Colonic mucosa (tissue), 4 donors: ENCODE data around the gene CD14. TPM values are rescaled to one million over a fixed set of nuclear protein-coding genes. Genes with fewer than 3 reads are reported as not detected.
A peak's percentile ranks its signal among the peaks of the same experiment; 100 is the strongest.

Source experiments
- DNase-seq: peaks from one replicate; pipeline ENCODE4 v3.0.0-alpha.2; 2020
- H3K27ac ChIP-seq: fragments of 200-600 bp; one replicate; pipeline ENCODE4 v1.8.0; 2021
- H3K27me3 ChIP-seq: fragments of 200-600 bp; one replicate; pipeline ENCODE4 v1.8.0; 2021
- H3K36me3 ChIP-seq: fragments of 200-600 bp; one replicate; pipeline ENCODE4 v1.8.0; 2021
- H3K4me1 ChIP-seq: fragments of 200-600 bp; one replicate; pipeline ENCODE4 v1.8.0; 2021; ENCODE audit warnings: mild to moderate bottlenecking
- H3K4me3 ChIP-seq: fragments of 200-600 bp; one replicate; pipeline ENCODE4 v1.8.0; 2021
- H3K9ac ChIP-seq, 2 donors: one replicate each; pipeline ENCODE4 v1.7.0; 2013; ENCODE audit warnings: control low read depth in 2 of 2, low read depth in 2 of 2, low read length in 2 of 2
- H3K9me3 ChIP-seq: fragments of 200-600 bp; one replicate; pipeline ENCODE4 v1.8.0; 2021
- CTCF ChIP-seq: fragments of 200-600 bp; IDR thresholded peaks from one replicate; pipeline ENCODE4 v1.8.0; 2022; ENCODE audit warnings: antibody characterized with exemption, mild to moderate bottlenecking
- intact Hi-C: fragments of 100-400 bp; cut with DNase I; formaldehyde crosslinking; loops from one replicate; pipeline ENCODE4 v1.14.1; 2022
- total RNA-seq, 2 donors: library from RNA; stranded (reverse); fragmentation: NEBNext Ultra II Directional in 1 of 2; extraction: Animal tissue kit (Norgen Biotek cat#: 25700) in 1 of 2; gene quantifications; one replicate each; pipeline ENCODE4 v1.2.1, GENCODE V29; 2021
- donor health status: healthy.
- donor health status: DM: no; HTN: no; CAD: no.
- donor health status: DM: no; HTN: no; CAD: no.

CD14 gene
- total RNA-seq, 2 donors from 2014 or later: 28.2 to 48.3 TPM

GRCh38 chr5:140633501-140633900 is 526 bp upstream of the CD14 start:
- Histone ChIP-seq H3K4me3 (peak overlapping the region; percentile 47), H3K27me3 (no peaks in the 10 kb centered on the region), H3K36me3 (no peaks in the 10 kb centered on the region), H3K9ac (peak overlapping the region; percentile 77 to 91), H3K4me1 (peaks cover 4% of the 10 kb centered on the region), H3K27ac (peak overlapping the region; percentile 69), H3K9me3 (no peaks in the 10 kb centered on the region)
- TF ChIP-seq CTCF: no peak
- intact Hi-C loops: loop anchor here (5.0 kb wide), 1 partner anchor 66 kb away; no protein-coding TSS in a partner anchor
- no peak for DNase-seq

GRCh38 chr5:140632366-140633020 is 482 bp downstream of the CD14 start:
- Histone ChIP-seq H3K9ac (peak overlapping the region; percentile 77 to 91), H3K36me3 (no peaks in the 10 kb centered on the region)
- intact Hi-C loops: loop anchor here (5.0 kb wide), 1 partner anchor 65 kb away; no protein-coding TSS in a partner anchor

GRCh38 chr5:140631831-140632365 is 1.1 kb downstream of the CD14 start:
- peak; percentile 48 for DNase-seq
- Histone ChIP-seq H3K36me3 (no peaks in the 10 kb centered on the region), H3K4me1 (peaks cover 4% of the 10 kb centered on the region), H3K4me3 (peak overlapping the region; percentile 47), H3K27ac (peak overlapping the region; percentile 69), H3K27me3 (no peaks in the 10 kb centered on the region), H3K9me3 (no peaks in the 10 kb centered on the region), H3K9ac (peak overlapping the region; percentile 77 to 91)
- intact Hi-C loops: loop anchor here (5.0 kb wide), 1 partner anchor 65 kb away; no protein-coding TSS in a partner anchor
- no peak for TF ChIP-seq CTCF

More at GRCh38 chr5:140632366-140633020, 482 bp downstream of the CD14 start:
- Histone ChIP-seq H3K27me3 (no peaks in the 10 kb centered on the region), H3K4me1 (peaks cover 4% of the 10 kb centered on the region), H3K9me3 (no peaks in the 10 kb centered on the region), H3K27ac (peak overlapping the region; percentile 69), H3K4me3 (peak overlapping the region; percentile 47)
- DNase-seq: peak; percentile 70
- no peak for TF ChIP-seq CTCF

- Histone ChIP-seq H3K9me3 (no peaks in the 10 kb centered on the region), H3K36me3 (no peaks in the 10 kb centered on the region), H3K27ac (peak overlapping the region; percentile 69), H3K4me3 (no peak overlapping the region), H3K4me1 (peaks cover 4% of the 10 kb centered on the region), H3K9ac (peak overlapping the region; percentile 30 to 91), H3K27me3 (no peaks in the 10 kb centered on the region)
- DNase-seq: no peak
- intact Hi-C loops: loop anchor here (5.0 kb wide), 1 partner anchor 64 kb away; no protein-coding TSS in a partner anchor
- no peak for TF ChIP-seq CTCF
Observed at GRCh38 chr5:140631036-140631417, 1.9 kb downstream of the CD14 start.

- Histone ChIP-seq H3K4me3 (no peak overlapping the region), H3K4me1 (peaks cover 4% of the 10 kb centered on the region), H3K36me3 (no peaks in the 10 kb centered on the region), H3K27me3 (no peaks in the 10 kb centered on the region), H3K27ac (peak overlapping the region; percentile 69), H3K9me3 (no peaks in the 10 kb centered on the region), H3K9ac (peak overlapping the region; percentile 30 to 91)
- DNase-seq: no peak
- no peak for TF ChIP-seq CTCF
- intact Hi-C loops: loop anchor here (5.0 kb wide), 1 partner anchor 63 kb away; no protein-coding TSS in a partner anchor
Observed at GRCh38 chr5:140630292-140631035, 2.5 kb downstream of the CD14 start.
